Gastrocnemius medialis (tissue), 4 donors: ENCODE results near the gene FRMD5.
"Not testable (repeated sequence)": the region's sequence is repeated elsewhere in the genome, so short reads cannot be mapped to it uniquely, and the experiment has no call there.

Source experiments
- CTCF ChIP-seq, 5 experiments: fragments of 450-650 bp in 3 of 5; fragments of 200-600 bp in 2 of 5; sonication (generic) in 2 of 5; IDR thresholded peaks in 4 of 5; conservative IDR thresholded peaks in 1 of 5; 1 replicate in 4 of 5; 2 replicates in 1 of 5; pipeline ENCODE4 v1.5.1; 2016 to 2019; ENCODE audit warnings: antibody characterized with exemption in 5 of 5, mild to moderate bottlenecking in 3 of 5, moderate library complexity in 3 of 5
- POLR2A ChIP-seq, 2 donors: fragments of 450-650 bp; IDR thresholded peaks; one replicate each; pipeline ENCODE4 v1.6.1; 2017; ENCODE audit warnings: antibody characterized with exemption in 2 of 2, mild to moderate bottlenecking in 2 of 2, moderate library complexity in 2 of 2

GRCh38 chr15:44227001-44227400, 31.9 kb upstream of the FRMD5 start:
- TF ChIP-seq CTCF (IDR thresholded peaks at IDR 0.05 in 4 of 5, conservative IDR thresholded peaks at IDR 0.05 in 1 of 5); POLR2A (IDR thresholded peaks at IDR 0.05): not testable (repeated sequence)
